Rectal smooth muscle tissue (tissue), 1 donor: ENCODE results near the gene DENND4C.
A peak's percentile ranks its signal among the peaks of the same experiment; 100 is the strongest.
"Not testable (repeated sequence)": the region's sequence is repeated elsewhere in the genome, so short reads cannot be mapped to it uniquely, and the experiment has no call there.

Experiments
- H3K27ac ChIP-seq: one replicate; pipeline ENCODE4 v1.7.0; 2013; ENCODE audit warnings: low read depth, low read length, inconsistent platforms
- H3K27me3 ChIP-seq: one replicate; pipeline ENCODE4 v1.7.0; 2013; ENCODE audit warnings: low read length; ENCODE audit not compliant: control insufficient read depth, insufficient read depth
- H3K36me3 ChIP-seq: one replicate; pipeline ENCODE4 v1.7.0; 2013; ENCODE audit warnings: low read length; ENCODE audit not compliant: control insufficient read depth, insufficient read depth
- H3K4me1 ChIP-seq: one replicate; pipeline ENCODE4 v1.7.0; 2013; ENCODE audit warnings: low read length; ENCODE audit not compliant: control insufficient read depth, insufficient read depth
- H3K4me3 ChIP-seq: one replicate; pipeline ENCODE4 v1.7.0; 2013; ENCODE audit warnings: low read length
- H3K9ac ChIP-seq: one replicate; pipeline ENCODE4 v1.7.0; 2013; ENCODE audit warnings: low read length

DENND4C gene

DNA sequence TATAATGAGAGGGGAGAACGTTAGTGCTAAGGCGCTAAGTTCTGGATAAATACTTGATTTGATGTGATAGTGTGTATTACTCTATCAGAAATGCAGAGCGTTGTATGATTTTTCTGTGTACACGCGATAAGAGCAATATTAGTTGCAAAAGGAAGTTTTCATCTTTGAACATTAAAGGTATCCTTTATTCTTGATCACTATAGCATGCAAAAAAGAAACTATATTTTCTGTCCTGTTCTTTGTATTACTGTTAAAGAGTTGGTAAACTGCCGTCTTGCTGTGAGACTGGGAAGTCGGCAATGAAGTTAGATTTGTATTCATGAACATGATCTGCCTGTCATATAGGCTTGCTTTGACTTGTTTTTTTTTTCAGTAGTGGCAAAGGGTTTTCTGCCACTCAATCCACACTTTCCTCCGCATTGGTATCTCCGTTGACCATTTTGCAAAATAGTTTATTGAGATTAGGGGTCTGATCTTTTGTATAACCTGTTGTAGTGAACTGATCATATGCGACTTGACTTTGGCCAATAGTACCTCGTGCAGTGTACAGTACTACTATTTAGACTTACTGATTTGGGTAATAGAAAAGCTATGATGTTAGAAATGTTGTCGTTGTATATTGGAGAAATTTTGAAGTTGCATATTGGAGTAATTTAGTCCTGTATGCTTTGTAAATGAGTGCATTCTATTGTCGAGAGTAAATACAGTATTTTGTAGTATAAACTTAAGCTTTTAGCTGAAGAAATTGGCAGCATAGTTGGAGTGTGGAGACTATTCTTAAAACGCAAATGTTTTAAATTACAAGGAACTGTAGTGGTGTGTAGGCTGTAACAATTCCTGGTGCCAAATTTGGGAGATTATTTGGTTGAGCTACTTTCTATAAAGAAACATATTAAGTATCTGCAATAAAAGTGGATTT, 1.7 kb downstream of the DENND4C start:
- Histone ChIP-seq H3K9ac (peak overlapping the region; percentile 80), H3K4me3 (peak overlapping the region; percentile 83), H3K36me3 (no peaks in the 10 kb centered on the region), H3K27ac (peak overlapping the region; percentile 99), H3K4me1 (no peaks in the 10 kb centered on the region), H3K27me3 (no peaks in the 10 kb centered on the region)

GRCh38 chr9:19232823-19233194, 2.3 kb downstream of the DENND4C start:
- Histone ChIP-seq H3K27ac (no peak overlapping the region), H3K27me3 (no peaks in the 10 kb centered on the region), H3K4me1 (no peaks in the 10 kb centered on the region), H3K36me3 (no peaks in the 10 kb centered on the region), H3K9ac (no peak overlapping the region), H3K4me3 (peak overlapping the region; percentile 83)

GRCh38 chr9:19233344-19233743, 2.9 kb downstream of the DENND4C start:
- Histone ChIP-seq H3K4me1 (no peaks in the 10 kb centered on the region), H3K9ac (no peak overlapping the region), H3K4me3 (peak overlapping the region; percentile 37), H3K27me3 (no peaks in the 10 kb centered on the region), H3K36me3 (no peaks in the 10 kb centered on the region), H3K27ac (no peak overlapping the region)

DNA sequence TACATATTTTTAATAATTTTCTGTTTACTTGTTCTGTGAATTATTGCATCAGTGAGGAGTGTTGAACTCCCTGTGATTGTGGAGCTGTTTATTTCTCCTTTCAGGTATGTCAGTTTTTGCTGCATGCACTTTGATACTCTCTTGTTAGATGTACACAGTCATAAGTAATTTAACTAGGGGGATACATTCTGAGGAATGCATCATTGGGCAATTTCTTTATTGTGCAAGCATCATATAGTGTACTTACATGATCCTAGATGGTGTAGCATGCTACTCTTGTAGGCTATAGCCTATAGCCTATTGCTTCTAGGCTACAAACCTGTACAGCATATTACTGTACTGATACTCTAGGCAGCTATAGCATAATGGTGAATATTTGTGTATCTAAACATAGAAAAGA, 9.5 kb downstream of the DENND4C start:
- Histone ChIP-seq H3K4me1 (no peaks in the 10 kb centered on the region), H3K4me3 (no peak overlapping the region), H3K36me3 (peaks cover 2% of the 10 kb centered on the region), H3K27ac (no peak overlapping the region), H3K9ac (no peak overlapping the region), H3K27me3 (no peaks in the 10 kb centered on the region)

- H3K9ac ChIP-seq = no peak overlapping the region
- no peak overlapping the region for H3K27ac ChIP-seq
- peaks cover 2% of the 10 kb centered on the region for H3K36me3 ChIP-seq
- H3K27me3 ChIP-seq = no peaks in the 10 kb centered on the region
- no peak overlapping the region for H3K4me3 ChIP-seq
- H3K4me1 ChIP-seq = no peaks in the 10 kb centered on the region
These were observed 11.2 kb downstream of the DENND4C start for GRCh38 chr9:19241728-19242127.

- H3K27me3 ChIP-seq = no peaks in the 10 kb centered on the region
- peaks cover 2% of the 10 kb centered on the region for H3K36me3 ChIP-seq
- H3K4me3 ChIP-seq = no peak overlapping the region
- H3K4me1 ChIP-seq = no peaks in the 10 kb centered on the region
- H3K9ac ChIP-seq = no peak overlapping the region
- no peak overlapping the region for H3K27ac ChIP-seq
These were observed 13.0 kb downstream of the DENND4C start for GRCh38 chr9:19243366-19244033.

GRCh38 chr9:19246891-19247290, 16.4 kb downstream of the DENND4C start:
- Histone ChIP-seq H3K9ac (no peak overlapping the region), H3K36me3 (no peaks in the 10 kb centered on the region), H3K4me1 (no peaks in the 10 kb centered on the region), H3K27me3 (no peaks in the 10 kb centered on the region), H3K27ac (no peak overlapping the region), H3K4me3 (no peak overlapping the region)

DNA sequence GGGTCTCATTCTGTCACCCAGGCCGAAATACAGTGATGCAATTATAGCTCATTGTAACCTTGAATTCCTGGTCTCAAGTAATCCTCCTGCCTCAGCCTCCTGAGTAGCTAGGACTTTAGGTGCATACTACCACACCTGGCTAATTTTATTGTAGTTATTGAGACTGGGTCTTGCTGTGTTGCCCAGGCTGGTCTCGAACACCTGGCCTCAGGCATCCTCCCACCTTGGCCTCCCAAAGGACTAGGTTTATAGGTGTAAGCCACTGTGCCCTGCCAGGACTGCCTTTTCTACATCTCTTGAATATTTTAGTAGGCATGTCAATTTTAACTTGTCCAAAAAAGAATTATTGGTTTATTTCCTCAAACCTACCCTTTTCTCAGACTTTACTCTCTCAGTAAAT, 16.9 kb downstream of the DENND4C start:
- Histone ChIP-seq H3K27ac (no peak overlapping the region), H3K4me3 (no peak overlapping the region), H3K4me1 (no peaks in the 10 kb centered on the region), H3K9ac (no peak overlapping the region), H3K27me3 (no peaks in the 10 kb centered on the region), H3K36me3 (no peaks in the 10 kb centered on the region)

DNA sequence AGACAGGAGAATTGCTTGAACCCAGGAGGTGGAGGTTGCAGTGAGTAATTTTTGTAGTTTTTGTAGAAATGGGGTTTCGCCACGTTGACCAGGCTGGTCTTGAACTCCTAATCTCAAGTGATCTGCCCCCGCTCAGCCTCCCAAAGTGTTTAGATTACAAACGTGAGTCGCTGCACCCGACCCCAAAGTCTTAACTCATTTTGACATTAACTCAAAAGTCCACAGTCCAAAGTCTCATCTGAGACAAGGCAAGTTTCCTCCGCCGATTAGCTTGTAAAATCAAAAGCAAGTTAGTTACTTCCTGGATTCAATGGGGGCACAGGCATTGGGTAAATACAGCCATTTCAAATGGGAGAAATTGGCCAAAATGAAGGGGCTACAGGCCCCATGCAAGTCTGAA, 19.9 kb downstream of the DENND4C start:
- H3K36me3 ChIP-seq, H3K9ac ChIP-seq, H3K27me3 ChIP-seq, H3K27ac ChIP-seq, H3K4me1 ChIP-seq, H3K4me3 ChIP-seq: not testable (repeated sequence)

GRCh38 chr9:19251203-19251602, 20.7 kb downstream of the DENND4C start:
- not testable (repeated sequence) for H3K4me3 ChIP-seq, H3K27ac ChIP-seq, H3K4me1 ChIP-seq, H3K27me3 ChIP-seq, H3K9ac ChIP-seq, H3K36me3 ChIP-seq

DNA sequence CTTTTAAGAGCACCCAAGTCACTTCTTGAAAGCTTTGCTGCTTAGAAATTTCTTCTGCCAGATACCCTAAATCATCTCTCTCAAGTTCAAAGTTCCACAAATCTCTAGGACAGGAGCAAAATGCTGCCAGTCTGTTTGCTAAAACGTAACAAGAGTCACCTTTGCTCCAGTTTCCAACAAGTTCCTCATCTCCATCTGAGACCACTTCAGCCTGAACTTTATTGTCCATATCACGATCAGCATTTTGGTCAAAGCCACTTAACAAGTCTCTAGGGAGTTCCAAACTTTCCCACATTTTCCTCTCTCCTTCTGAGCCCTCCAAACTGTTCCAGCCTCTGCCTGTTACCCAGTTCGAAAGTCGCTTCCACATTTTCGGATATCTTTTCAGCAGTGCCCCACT, 21.1 kb downstream of the DENND4C start:
- not testable (repeated sequence) for H3K4me3 ChIP-seq, H3K27me3 ChIP-seq, H3K36me3 ChIP-seq, H3K27ac ChIP-seq, H3K4me1 ChIP-seq, H3K9ac ChIP-seq

- Histone ChIP-seq H3K27ac (no peak overlapping the region), H3K36me3 (no peaks in the 10 kb centered on the region), H3K4me1 (no peaks in the 10 kb centered on the region), H3K9ac (no peak overlapping the region), H3K4me3 (no peak overlapping the region), H3K27me3 (no peaks in the 10 kb centered on the region)
These were observed 21.8 kb downstream of the DENND4C start for GRCh38 chr9:19252174-19252884.
